ENCODE data around the gene PAX7.

PAX7 gene

GRCh38 chr1:18635891-18636595 lies 5.4 kb downstream of the PAX7 start:
- Histone ChIP-seq H3K9me2 (replicated peaks; ENCODE audit: insufficient read depth, low read length) (no peaks in the 10 kb centered on the region), H2AFZ (ENCODE audit: low read depth, low read length, severe bottlenecking) (no peak overlapping the region), H3K9ac (ENCODE audit: low read length) (no peak overlapping the region), H4K20me1 (ENCODE audit: low read depth, low read length) (no peaks in the 10 kb centered on the region), H3K4me3 (ENCODE audit: insufficient read depth, low read length, poor library complexity, severe bottlenecking) (no peak overlapping the region), H3K9me3 (ENCODE audit: insufficient read depth, low read length) (no peaks in the 10 kb centered on the region), H3K27ac (ENCODE audit: low read depth, low read length) (no peak overlapping the region), H3K79me2 (ENCODE audit: insufficient read depth, low read length) (no peaks in the 10 kb centered on the region), H3K4me2 (ENCODE audit: low read depth, low read length, poor library complexity, severe bottlenecking) (no peak overlapping the region), H3K36me3 (ENCODE audit: low read length) (no peaks in the 10 kb centered on the region), H3K27me3 (ENCODE audit: low read length) (no peaks in the 10 kb centered on the region), H3F3A (ENCODE audit: insufficient read depth) (no peaks in the 10 kb centered on the region)
- TF ChIP-seq EZH2phosphoT487 (conservative IDR thresholded peaks at IDR 0.05; ENCODE audit: low read length) = no peak

- no peak overlapping the region for H3K4me2 ChIP-seq (ENCODE audit: low read depth, low read length, poor library complexity, severe bottlenecking)
- H3F3A ChIP-seq (ENCODE audit: insufficient read depth) = no peaks in the 10 kb centered on the region
- no peaks in the 10 kb centered on the region for H4K20me1 ChIP-seq (ENCODE audit: low read depth, low read length)
- no peaks in the 10 kb centered on the region for H3K36me3 ChIP-seq (ENCODE audit: low read length)
- H3K79me2 ChIP-seq (ENCODE audit: insufficient read depth, low read length) = no peaks in the 10 kb centered on the region
- no peak overlapping the region for H3K4me3 ChIP-seq (ENCODE audit: insufficient read depth, low read length, poor library complexity, severe bottlenecking)
- no peaks in the 10 kb centered on the region for H3K27me3 ChIP-seq (ENCODE audit: low read length)
- no peak overlapping the region for H2AFZ ChIP-seq (ENCODE audit: low read depth, low read length, severe bottlenecking)
- TF ChIP-seq EZH2phosphoT487 (conservative IDR thresholded peaks at IDR 0.05; ENCODE audit: low read length) = no peak
- TF ChIP-seq CTCF (IDR thresholded peaks at IDR 0.05; ENCODE audit: insufficient read depth, low read length, poor library complexity, severe bottlenecking) = no peak
- H3K9me3 ChIP-seq (ENCODE audit: insufficient read depth, low read length) = no peaks in the 10 kb centered on the region
- H3K9me2 ChIP-seq (replicated peaks; ENCODE audit: insufficient read depth, low read length) = no peaks in the 10 kb centered on the region
- no peak overlapping the region for H3K27ac ChIP-seq (ENCODE audit: low read depth, low read length)
- no peak overlapping the region for H3K9ac ChIP-seq (ENCODE audit: low read length)
Measured at GRCh38 chr1:18636596-18637508, 6.2 kb downstream of the PAX7 start.

- H3K27me3 ChIP-seq (ENCODE audit: low read length) = no peaks in the 10 kb centered on the region
- no peak overlapping the region for H3K9ac ChIP-seq (ENCODE audit: low read length)
- no peak overlapping the region for H3K4me2 ChIP-seq (ENCODE audit: low read depth, low read length, poor library complexity, severe bottlenecking)
- H2AFZ ChIP-seq (ENCODE audit: low read depth, low read length, severe bottlenecking) = no peak overlapping the region
- no peaks in the 10 kb centered on the region for H3K9me2 ChIP-seq (replicated peaks; ENCODE audit: insufficient read depth, low read length)
- no peak overlapping the region for H3K4me3 ChIP-seq (ENCODE audit: insufficient read depth, low read length, poor library complexity, severe bottlenecking)
- H3K79me2 ChIP-seq (ENCODE audit: insufficient read depth, low read length) = no peaks in the 10 kb centered on the region
- H3F3A ChIP-seq (ENCODE audit: insufficient read depth) = no peaks in the 10 kb centered on the region
- H4K20me1 ChIP-seq (ENCODE audit: low read depth, low read length) = no peaks in the 10 kb centered on the region
- no peak for TF ChIP-seq EZH2phosphoT487 (conservative IDR thresholded peaks at IDR 0.05; ENCODE audit: low read length)
- TF ChIP-seq CTCF (IDR thresholded peaks at IDR 0.05; ENCODE audit: insufficient read depth, low read length, poor library complexity, severe bottlenecking) = no peak
- H3K9me3 ChIP-seq (ENCODE audit: insufficient read depth, low read length) = no peaks in the 10 kb centered on the region
- no peak overlapping the region for H3K27ac ChIP-seq (ENCODE audit: low read depth, low read length)
- H3K36me3 ChIP-seq (ENCODE audit: low read length) = no peaks in the 10 kb centered on the region
Measured at GRCh38 chr1:18637511-18637960, 6.9 kb downstream of the PAX7 start.
